Large intestine (tissue), 3 donors: ENCODE results near the gene KCNK13. TPM values are rescaled to one million over a fixed set of nuclear protein-coding genes. Genes with fewer than 3 reads are reported as not detected.

Source experiments
- DNase-seq, 2 donors: peaks; one replicate each; pipeline versions ENCODE4 v3.0.0 to v3.0.0-alpha.2; 2013
- H3K27ac ChIP-seq: one replicate; pipeline ENCODE4 v1.5.1; 2013; ENCODE audit warnings: low read length
- H3K27me3 ChIP-seq: 2 replicates; pipeline ENCODE4 v1.6.1; 2013; ENCODE audit warnings: low read length; ENCODE audit not compliant: control insufficient read depth, insufficient read depth
- H3K36me3 ChIP-seq: 2 replicates; pipeline ENCODE4 v1.6.1; 2013; ENCODE audit warnings: low read length; ENCODE audit not compliant: control insufficient read depth, insufficient read depth
- H3K4me1 ChIP-seq: one replicate; pipeline ENCODE4 v1.6.1; 2013; ENCODE audit warnings: low read length; ENCODE audit not compliant: control insufficient read depth, insufficient read depth
- H3K4me3 ChIP-seq: one replicate; pipeline ENCODE4 v1.5.1; 2013; ENCODE audit warnings: low read length
- H3K9me3 ChIP-seq: one replicate; pipeline ENCODE4 v1.6.1; 2013; ENCODE audit warnings: mild to moderate bottlenecking, low read depth, low read length, moderate library complexity; ENCODE audit not compliant: control insufficient read depth
- WGBS: methylation state at CpG from one replicate; pipeline ENCODE4 v1.1.5; 2013; ENCODE audit warnings: low lambda C conversion rate; ENCODE audit not compliant: insufficient coverage; 5-methylcytosine and 5-hydroxymethylcytosine counted together
- polyA plus RNA-seq: library from polyadenylated mRNA; unstranded; fragments of 120-200 nt; gene quantifications from one replicate; pipeline ENCODE4 v1.2.1, GENCODE V29; 2013

The KCNK13 gene
- polyA plus RNA-seq, 1 donor = 0.64 TPM

GRCh38 chr14:90093942-90094595, 32.3 kb downstream of the KCNK13 start:
- no peak overlapping the region for H3K27ac ChIP-seq

DNA sequence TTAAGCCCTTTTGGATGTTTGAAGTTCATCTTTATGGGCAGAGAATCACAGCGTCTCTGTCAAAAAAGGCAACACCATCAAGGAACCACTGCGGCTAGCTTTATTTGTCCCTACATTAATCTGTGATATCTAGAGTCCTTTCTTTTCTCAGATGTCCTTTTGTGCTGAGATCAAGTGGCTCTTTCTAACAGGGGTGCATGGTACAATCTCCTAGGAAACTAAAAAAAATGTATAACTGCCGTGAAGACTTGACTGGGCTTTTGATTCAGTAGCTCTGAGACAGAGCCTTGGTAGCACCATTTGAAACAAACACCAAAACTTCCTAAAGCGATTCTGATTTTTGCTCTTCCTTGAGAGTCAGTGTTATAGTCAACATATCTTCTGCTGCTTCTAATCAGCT, 33.3 kb downstream of the KCNK13 start:
- WGBS = 100% methylated on average over 1 of the region's 4 CpGs
- H3K4me1 ChIP-seq = no peaks in the 10 kb centered on the region
- no peak for DNase-seq
- no peak overlapping the region for H3K27ac ChIP-seq
- no peaks in the 10 kb centered on the region for H3K36me3 ChIP-seq
- H3K27me3 ChIP-seq = peaks cover 3% of the 10 kb centered on the region
- H3K4me3 ChIP-seq = no peak overlapping the region
- no peaks in the 10 kb centered on the region for H3K9me3 ChIP-seq

More at GRCh38 chr14:90093942-90094595, 32.3 kb downstream of the KCNK13 start:
- Histone ChIP-seq H3K27me3 (peaks cover 3% of the 10 kb centered on the region), H3K4me1 (no peaks in the 10 kb centered on the region), H3K36me3 (no peaks in the 10 kb centered on the region), H3K9me3 (no peaks in the 10 kb centered on the region), H3K4me3 (no peak overlapping the region)
- no CpG with 5 or more reads among the region's 2 CpGs for WGBS
- no peak for DNase-seq

- Histone ChIP-seq H3K4me3 (no peak overlapping the region), H3K27me3 (peaks cover 3% of the 10 kb centered on the region), H3K27ac (no peak overlapping the region), H3K36me3 (no peaks in the 10 kb centered on the region), H3K9me3 (no peaks in the 10 kb centered on the region), H3K4me1 (no peaks in the 10 kb centered on the region)
- no CpG with 5 or more reads among the region's 1 CpG for WGBS
- DNase-seq = no peak
Measured at GRCh38 chr14:90096566-90096965, 34.8 kb downstream of the KCNK13 start.

DNA sequence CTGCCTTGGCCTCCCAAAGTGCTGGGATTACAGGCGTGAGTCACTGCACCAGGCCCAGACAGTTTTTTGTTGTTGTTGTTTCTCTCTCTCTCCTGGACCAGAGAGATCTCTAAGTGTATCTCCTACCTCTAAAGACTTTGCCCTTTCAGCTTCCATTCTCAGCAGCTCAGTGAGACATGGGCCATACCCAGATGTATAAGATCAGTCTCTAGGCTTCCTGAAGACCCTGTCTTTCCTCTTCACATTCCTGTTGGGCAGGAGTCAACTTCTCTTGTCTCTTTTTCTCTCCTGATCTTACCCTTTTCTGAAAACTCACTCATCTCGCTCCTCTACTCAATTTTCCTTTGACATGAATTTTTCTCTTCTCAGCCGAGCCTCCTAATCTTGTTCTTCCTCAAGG, 42.0 kb downstream of the KCNK13 start:
- Histone ChIP-seq H3K27ac (no peak overlapping the region), H3K36me3 (no peaks in the 10 kb centered on the region), H3K9me3 (no peaks in the 10 kb centered on the region), H3K4me3 (no peak overlapping the region), H3K4me1 (no peaks in the 10 kb centered on the region), H3K27me3 (no peaks in the 10 kb centered on the region)
- DNase-seq = no peak
- 57% methylated on average over 1 of the region's 3 CpGs for WGBS

GRCh38 chr14:90105756-90106155, 44.0 kb downstream of the KCNK13 start:
- WGBS = no CpG with 5 or more reads among the region's 4 CpGs
- Histone ChIP-seq H3K4me3 (no peak overlapping the region), H3K9me3 (no peaks in the 10 kb centered on the region), H3K4me1 (no peaks in the 10 kb centered on the region), H3K36me3 (no peaks in the 10 kb centered on the region), H3K27ac (no peak overlapping the region), H3K27me3 (no peaks in the 10 kb centered on the region)
- DNase-seq = no peak

- Histone ChIP-seq H3K27ac (no peak overlapping the region), H3K27me3 (peaks cover 3% of the 10 kb centered on the region), H3K4me1 (no peaks in the 10 kb centered on the region), H3K36me3 (no peaks in the 10 kb centered on the region), H3K4me3 (no peak overlapping the region), H3K9me3 (no peaks in the 10 kb centered on the region)
- no peak for DNase-seq
- no CpG with 5 or more reads among the region's 6 CpGs for WGBS
Measured at GRCh38 chr14:90107789-90108188, 46.0 kb downstream of the KCNK13 start.

DNA sequence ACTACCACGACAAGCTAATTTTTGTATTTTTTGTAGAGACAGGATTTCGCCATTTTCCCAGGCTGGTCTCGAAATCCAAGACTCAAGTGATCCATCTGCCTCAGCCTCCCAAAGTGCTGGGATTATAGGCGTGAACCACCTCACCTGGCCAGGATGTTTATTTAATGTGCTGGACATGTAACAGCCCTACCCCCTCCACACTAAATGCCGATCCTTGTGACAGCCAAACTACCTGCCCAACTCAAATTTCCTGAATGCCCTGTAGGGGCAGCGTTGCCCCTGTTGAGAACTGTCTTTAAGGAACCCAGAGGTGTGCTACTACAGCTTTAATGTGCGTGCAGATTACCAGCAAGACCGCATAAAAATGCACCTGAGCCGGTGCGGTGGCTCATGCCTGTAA, 48.1 kb downstream of the KCNK13 start:
- H3K4me3 ChIP-seq = no peak overlapping the region
- DNase-seq = no peak
- H3K27me3 ChIP-seq = peaks cover 3% of the 10 kb centered on the region
- H3K27ac ChIP-seq = no peak overlapping the region
- no CpG with 5 or more reads among the region's 10 CpGs for WGBS
- H3K36me3 ChIP-seq = no peaks in the 10 kb centered on the region
- H3K4me1 ChIP-seq = no peaks in the 10 kb centered on the region
- H3K9me3 ChIP-seq = no peaks in the 10 kb centered on the region

GRCh38 chr14:90111895-90112534, 50.2 kb downstream of the KCNK13 start:
- H3K36me3 ChIP-seq = no peaks in the 10 kb centered on the region
- 60% methylated on average over 5 of the region's 12 CpGs for WGBS

GRCh38 chr14:90114554-90114953, 52.8 kb downstream of the KCNK13 start:
- Histone ChIP-seq H3K27ac (no peak overlapping the region), H3K4me3 (no peak overlapping the region), H3K36me3 (no peaks in the 10 kb centered on the region), H3K9me3 (no peaks in the 10 kb centered on the region), H3K27me3 (peaks cover 3% of the 10 kb centered on the region), H3K4me1 (no peaks in the 10 kb centered on the region)
- 83% methylated on average over 2 of the region's 5 CpGs for WGBS
- no peak for DNase-seq

More at GRCh38 chr14:90111895-90112534, 50.2 kb downstream of the KCNK13 start:
- Histone ChIP-seq H3K27ac (no peak overlapping the region), H3K4me3 (no peak overlapping the region), H3K27me3 (peaks cover 3% of the 10 kb centered on the region), H3K9me3 (no peaks in the 10 kb centered on the region), H3K4me1 (no peaks in the 10 kb centered on the region)
- DNase-seq = no peak

GRCh38 chr14:90115780-90116179, 54.0 kb downstream of the KCNK13 start:
- no CpG with 5 or more reads among the region's 1 CpG for WGBS
- Histone ChIP-seq H3K4me1 (no peaks in the 10 kb centered on the region), H3K36me3 (no peaks in the 10 kb centered on the region), H3K9me3 (no peaks in the 10 kb centered on the region), H3K27ac (no peak overlapping the region), H3K27me3 (peaks cover 3% of the 10 kb centered on the region), H3K4me3 (no peak overlapping the region)
- no peak for DNase-seq

DNA sequence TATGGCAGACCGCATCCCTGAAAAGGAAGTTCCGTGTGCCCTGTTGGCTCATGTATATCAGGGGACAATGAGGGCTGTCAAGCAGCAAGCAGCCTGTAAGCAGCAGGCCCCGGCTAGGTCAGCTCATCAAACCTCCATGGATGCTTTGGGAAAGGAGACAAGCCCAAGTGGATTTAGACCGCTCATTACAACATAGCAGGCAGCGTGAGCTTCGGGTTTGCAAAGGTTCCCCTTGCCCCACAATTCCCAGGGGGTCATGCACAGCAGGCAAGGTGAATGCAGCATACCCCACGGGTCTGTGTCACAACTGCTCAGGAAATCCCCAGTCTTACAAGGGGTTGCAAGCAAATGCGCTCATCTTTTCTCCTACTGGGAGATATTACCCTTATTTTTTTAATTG, 54.6 kb downstream of the KCNK13 start:
- no peak overlapping the region for H3K27ac ChIP-seq
- DNase-seq = no peak
- H3K36me3 ChIP-seq = no peaks in the 10 kb centered on the region
- H3K4me3 ChIP-seq = no peak overlapping the region
- WGBS = 100% methylated on average over 1 of the region's 8 CpGs
- no peaks in the 10 kb centered on the region for H3K4me1 ChIP-seq
- no peaks in the 10 kb centered on the region for H3K9me3 ChIP-seq
- peaks cover 3% of the 10 kb centered on the region for H3K27me3 ChIP-seq
